ENCODE data around the gene PSMC5. TPM values are rescaled to one million over a fixed set of nuclear protein-coding genes. Genes with fewer than 3 reads are reported as not detected.
"Not testable (repeated sequence)": the region's sequence is repeated elsewhere in the genome, so short reads cannot be mapped to it uniquely, and the experiment has no call there.

The PSMC5 gene
- total RNA-seq, 3 donors from 2014 or later, result 98.3 to 110 (median 104) TPM

GRCh38 chr17:63880706-63881105 lies 53.5 kb downstream of the PSMC5 start:
- DNase-seq (ENCODE audit: low spot score in 2 of 2), result no peak
- H3K9me3 ChIP-seq, result no peaks in the 10 kb centered on the region
- no peaks in the 10 kb centered on the region for H3K27me3 ChIP-seq
- intact Hi-C loops (cut with DNase I; ENCODE audit: low total_unique reads), result no loop called here
- no peak overlapping the region for H3K4me3 ChIP-seq
- TF ChIP-seq CTCF (IDR thresholded peaks at IDR 0.05) (no peak), POLR2A (IDR thresholded peaks at IDR 0.05) (no peak), POLR2AphosphoS5 (IDR thresholded peaks at IDR 0.05) (no peak)
- H3K27ac ChIP-seq, result no peak overlapping the region
- H3K4me1 ChIP-seq, result no peaks in the 10 kb centered on the region
- H3K36me3 ChIP-seq, result no peaks in the 10 kb centered on the region

GRCh38 chr17:63881337-63881736 lies 54.1 kb downstream of the PSMC5 start:
- H3K36me3 ChIP-seq; H3K9me3 ChIP-seq; H3K27ac ChIP-seq; DNase-seq (ENCODE audit: low spot score in 2 of 2); intact Hi-C loops (cut with DNase I; ENCODE audit: low total_unique reads); H3K27me3 ChIP-seq; H3K4me1 ChIP-seq; H3K4me3 ChIP-seq: not testable (repeated sequence)

Other genes with a start within 250 kb of the PSMC5 start
- gene TACO1, start 226.5 kb upstream of the PSMC5 start, total RNA-seq, result 10 to 100 TPM; 11.0 to 12.4 (median 11.1) TPM
- gene MAP3K3, start 205.0 kb upstream of the PSMC5 start, total RNA-seq, result 10 to 100 TPM; 44.9 to 60.0 (median 47.9) TPM
- 10 to 100 TPM in 1 of 3 donors, 1 to 10 TPM in 2; 6.1 to 10.5 (median 7.2) TPM for gene LIMD2, start 127.3 kb upstream of the PSMC5 start, total RNA-seq
- 10 to 100 TPM; 25.9 to 33.8 (median 26.2) TPM for gene STRADA, start 85.6 kb upstream of the PSMC5 start, total RNA-seq
- gene CCDC47, start 53.8 kb upstream of the PSMC5 start, total RNA-seq, result 10 to 100 TPM; 54.1 to 89.5 (median 81.7) TPM
- gene DDX42, start 53.3 kb upstream of the PSMC5 start, total RNA-seq, result 100 to 1,000 TPM; 131 to 139 (median 139) TPM
- gene FTSJ3, start 232 bp downstream of the PSMC5 start, total RNA-seq, result 10 to 100 TPM; 55.4 to 78.7 (median 59.1) TPM
- 100 to 1,000 TPM; 142 to 210 (median 192) TPM for gene SMARCD2, start 15.3 kb downstream of the PSMC5 start, total RNA-seq
- not detected for gene CSH2, start 46.2 kb downstream of the PSMC5 start, total RNA-seq
- gene GH2, start 54.5 kb downstream of the PSMC5 start, total RNA-seq, result not detected
- not detected for gene CSH1, start 69.1 kb downstream of the PSMC5 start, total RNA-seq
- gene CSHL1, start 83.8 kb downstream of the PSMC5 start, total RNA-seq, result not detected
- gene GH1, start 91.4 kb downstream of the PSMC5 start, total RNA-seq, result not detected
- 1 to 10 TPM; 2.2 to 7.9 (median 3.4) TPM for gene CD79B, start 104.9 kb downstream of the PSMC5 start, total RNA-seq
- 10 to 100 TPM in 2 of 3 donors, 1 to 10 TPM in 1; 1.0 to 16.7 (median 10.2) TPM for gene SCN4A, start 145.5 kb downstream of the PSMC5 start, total RNA-seq
- 1 to 10 TPM in 1 of 3 donors, under 1 TPM in 2; 0.15 to 1.3 (median 0.16) TPM for gene PRR29, start 170.9 kb downstream of the PSMC5 start, total RNA-seq
- 100 to 1,000 TPM in 1 of 3 donors, 10 to 100 TPM in 2; 26.1 to 106 (median 32.2) TPM for gene ICAM2, start 193.2 kb downstream of the PSMC5 start, total RNA-seq

All from breast epithelium (tissue), 4 donors.